Right lobe of liver (tissue), 4 donors: Measurements from ENCODE around the gene GLIPR2.

Experiments
- POLR2A ChIP-seq: fragments of 450-650 bp; IDR thresholded peaks from one replicate; pipeline ENCODE4 v1.6.1; 2017; ENCODE audit warnings: antibody characterized with exemption, mild to moderate bottlenecking
- TF ChIP-seq, protein P1 (sequence below), 4 donors: fragments of 200-600 bp in 3 of 4; fragments of 450-650 bp in 1 of 4; IDR thresholded peaks; one replicate each; pipeline versions ENCODE4 v1.5.1 to v1.8.0; 2016 to 2022; ENCODE audit warnings: antibody characterized with exemption in 4 of 4, mild to moderate bottlenecking in 2 of 4
- donor health status: DM: no; HTN: no; CAD: no.
- donor health status: DM: no; HTN: no; CAD: no.
- donor health status: DM: no; HTN: yes; CAD: no.

DNA sequence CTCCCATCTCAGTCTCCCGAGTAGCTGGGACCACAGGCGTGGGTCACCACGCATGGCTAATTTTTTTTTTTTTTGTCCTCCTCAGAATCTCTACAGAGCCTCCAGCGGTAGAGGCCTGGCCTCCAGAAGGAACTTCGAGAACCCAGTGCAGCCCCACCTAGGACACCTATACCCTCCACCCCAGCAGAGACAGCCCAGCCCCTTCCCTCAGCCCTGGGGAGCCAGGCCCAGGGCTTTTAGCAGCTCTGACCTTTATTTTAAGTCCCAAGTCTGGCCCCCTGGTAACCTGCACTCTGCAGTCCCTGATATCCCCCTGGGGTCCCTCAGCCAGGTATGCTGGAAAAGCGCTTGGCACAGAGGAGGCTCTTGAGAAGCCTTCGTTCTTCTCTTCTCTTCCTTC is 5.2 kb downstream of the GLIPR2 start:
- TF ChIP-seq, protein P1, sequence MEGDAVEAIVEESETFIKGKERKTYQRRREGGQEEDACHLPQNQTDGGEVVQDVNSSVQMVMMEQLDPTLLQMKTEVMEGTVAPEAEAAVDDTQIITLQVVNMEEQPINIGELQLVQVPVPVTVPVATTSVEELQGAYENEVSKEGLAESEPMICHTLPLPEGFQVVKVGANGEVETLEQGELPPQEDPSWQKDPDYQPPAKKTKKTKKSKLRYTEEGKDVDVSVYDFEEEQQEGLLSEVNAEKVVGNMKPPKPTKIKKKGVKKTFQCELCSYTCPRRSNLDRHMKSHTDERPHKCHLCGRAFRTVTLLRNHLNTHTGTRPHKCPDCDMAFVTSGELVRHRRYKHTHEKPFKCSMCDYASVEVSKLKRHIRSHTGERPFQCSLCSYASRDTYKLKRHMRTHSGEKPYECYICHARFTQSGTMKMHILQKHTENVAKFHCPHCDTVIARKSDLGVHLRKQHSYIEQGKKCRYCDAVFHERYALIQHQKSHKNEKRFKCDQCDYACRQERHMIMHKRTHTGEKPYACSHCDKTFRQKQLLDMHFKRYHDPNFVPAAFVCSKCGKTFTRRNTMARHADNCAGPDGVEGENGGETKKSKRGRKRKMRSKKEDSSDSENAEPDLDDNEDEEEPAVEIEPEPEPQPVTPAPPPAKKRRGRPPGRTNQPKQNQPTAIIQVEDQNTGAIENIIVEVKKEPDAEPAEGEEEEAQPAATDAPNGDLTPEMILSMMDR (IDR thresholded peaks at IDR 0.05): no peak
- no peak for TF ChIP-seq POLR2A
